ENCODE data around the gene RNF217. TPM values are rescaled to one million over a fixed set of nuclear protein-coding genes. Genes with fewer than 3 reads are reported as not detected.

RNF217 gene
- total and polyA plus RNA-seq, 2 of the 13 experiments (the other 11 are each of a cell fraction or from before 2014, with no cell fraction given), result 2.2 to 2.4 TPM

DNA sequence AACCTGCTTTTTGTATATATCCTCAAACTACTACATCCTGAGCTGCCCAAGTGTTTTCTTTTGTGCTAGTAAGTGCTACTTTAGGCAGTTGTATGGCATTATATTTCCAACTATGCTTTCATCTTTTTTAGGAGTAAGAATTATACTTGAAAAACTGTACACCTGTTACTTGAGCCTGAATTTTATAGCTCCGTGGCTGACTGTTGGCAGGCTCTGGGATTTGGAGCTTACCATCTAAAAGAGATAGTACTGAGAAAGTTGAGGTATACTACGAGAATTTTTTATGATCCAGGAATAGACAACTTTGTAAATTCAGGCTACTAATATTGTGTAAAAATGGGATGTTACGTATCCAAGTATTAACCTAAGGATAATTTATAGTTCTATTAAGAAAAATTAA is 32.4 kb downstream of the RNF217 start (continued):
- TF ChIP-seq, protein P1, sequence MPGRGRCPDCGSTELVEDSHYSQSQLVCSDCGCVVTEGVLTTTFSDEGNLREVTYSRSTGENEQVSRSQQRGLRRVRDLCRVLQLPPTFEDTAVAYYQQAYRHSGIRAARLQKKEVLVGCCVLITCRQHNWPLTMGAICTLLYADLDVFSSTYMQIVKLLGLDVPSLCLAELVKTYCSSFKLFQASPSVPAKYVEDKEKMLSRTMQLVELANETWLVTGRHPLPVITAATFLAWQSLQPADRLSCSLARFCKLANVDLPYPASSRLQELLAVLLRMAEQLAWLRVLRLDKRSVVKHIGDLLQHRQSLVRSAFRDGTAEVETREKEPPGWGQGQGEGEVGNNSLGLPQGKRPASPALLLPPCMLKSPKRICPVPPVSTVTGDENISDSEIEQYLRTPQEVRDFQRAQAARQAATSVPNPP (CRISPR knock-in tag; IDR thresholded peaks at IDR 0.05), result no peak
- TF ChIP-seq ZNF672 (CRISPR knock-in tag; IDR thresholded peaks at IDR 0.05) (no peak), ZNF264 (CRISPR knock-in tag; IDR thresholded peaks at IDR 0.05) (no peak)
- TF ChIP-seq, protein P2, sequence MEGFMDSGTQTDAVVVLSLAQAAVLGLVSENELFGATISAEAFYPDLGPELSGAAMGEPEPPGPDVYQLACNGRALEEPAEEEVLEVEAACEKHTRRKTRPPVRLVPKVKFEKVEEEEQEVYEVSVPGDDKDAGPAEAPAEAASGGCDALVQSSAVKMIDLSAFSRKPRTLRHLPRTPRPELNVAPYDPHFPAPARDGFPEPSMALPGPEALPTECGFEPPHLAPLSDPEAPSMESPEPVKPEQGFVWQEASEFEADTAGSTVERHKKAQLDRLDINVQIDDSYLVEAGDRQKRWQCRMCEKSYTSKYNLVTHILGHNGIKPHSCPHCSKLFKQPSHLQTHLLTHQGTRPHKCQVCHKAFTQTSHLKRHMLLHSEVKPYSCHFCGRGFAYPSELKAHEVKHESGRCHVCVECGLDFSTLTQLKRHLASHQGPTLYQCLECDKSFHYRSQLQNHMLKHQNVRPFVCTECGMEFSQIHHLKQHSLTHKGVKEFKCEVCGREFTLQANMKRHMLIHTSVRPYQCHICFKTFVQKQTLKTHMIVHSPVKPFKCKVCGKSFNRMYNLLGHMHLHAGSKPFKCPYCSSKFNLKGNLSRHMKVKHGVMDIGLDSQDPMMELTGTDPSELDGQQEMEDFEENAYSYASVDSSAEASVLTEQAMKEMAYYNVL (CRISPR knock-in tag; IDR thresholded peaks at IDR 0.05; ENCODE audit: borderline replicate concordance), result no peak

DNA sequence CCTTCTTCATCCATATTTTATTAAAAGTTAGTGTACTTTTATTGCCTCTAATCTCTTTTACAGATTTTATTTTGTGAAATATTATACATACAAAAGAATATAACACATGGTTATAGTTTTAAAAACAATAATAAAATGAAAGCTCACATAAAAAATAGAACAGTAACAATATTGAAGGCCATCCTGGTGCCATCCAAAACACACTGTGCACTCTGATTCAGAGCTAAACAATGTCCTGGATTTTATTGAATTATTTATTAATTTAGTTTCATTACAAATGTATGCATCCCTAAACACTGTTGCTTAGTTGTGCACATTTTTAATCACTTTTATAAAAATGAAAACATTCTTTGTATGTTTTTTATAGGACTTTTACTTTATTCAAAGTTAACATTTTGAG is 32.9 kb downstream of the RNF217 start:
- BruUV-seq (replicated peaks), result no TSS peak
- Histone ChIP-seq H3K27me3 (ENCODE audit: control insufficient read depth in 1 of 2, insufficient read depth in 2 of 2, low read length in 2 of 2) (no peaks in the 10 kb centered on the region), H3K4me1 (ENCODE audit: insufficient read depth, low read length) (no peaks in the 10 kb centered on the region), H2AFZ (ENCODE audit: low read length) (no peak overlapping the region), H3K79me2 (ENCODE audit: insufficient read depth, low read length) (no peaks in the 10 kb centered on the region), H3K4me3 (replicated peaks in 1 of 3; ENCODE audit: insufficient read depth in 1 of 3, low read depth in 2 of 3, low read length in 3 of 3) (no peak overlapping the region), H3K36me3 (replicated peaks in 1 of 2; ENCODE audit: control insufficient read depth in 1 of 2, insufficient read depth in 2 of 2, low read length in 2 of 2) (no peaks in the 10 kb centered on the region), H3K4me2 (ENCODE audit: low read depth, low read length) (no peak overlapping the region), H3K9me3 (ENCODE audit: low read length) (no peaks in the 10 kb centered on the region), H4K20me1 (ENCODE audit: insufficient read depth, low read length) (no peaks in the 10 kb centered on the region), H3K27ac (ENCODE audit: extremely low read length, insufficient read depth, low read length) (no peak overlapping the region), H3K9ac (ENCODE audit: insufficient read depth, low read depth, low read length) (no peak overlapping the region)
- ChIA-PET POLR2A (no interaction called here), CTCF (ENCODE audit: low intra/inter-chr PET ratio, low total read pairs) (no interaction called here)
- TF ChIP-seq MBD4 (IDR thresholded peaks at IDR 0.05; ENCODE audit: borderline replicate concordance, low read length), result no peak
- TF ChIP-seq ZNF567 (CRISPR knock-in tag; IDR thresholded peaks at IDR 0.05; ENCODE audit: borderline replicate concordance), result no peak
- no peak for TF ChIP-seq ZSCAN21 (CRISPR knock-in tag; IDR thresholded peaks at IDR 0.05; ENCODE audit: borderline replicate concordance)
- no peak for TF ChIP-seq KDM6A (CRISPR knock-in tag; IDR thresholded peaks at IDR 0.05; ENCODE audit: low read depth)
- no peak for TF ChIP-seq ZNF136 (CRISPR knock-in tag; IDR thresholded peaks at IDR 0.05; ENCODE audit: low read depth)
- DNase-seq (ENCODE audit: low spot score) (no peak), ATAC-seq (no peak), FAIRE-seq (no peak)
- intact Hi-C loops (cut with micrococcal nuclease; ENCODE audit: unreplicated experiment) (no loop called here), in situ Hi-C loops (cut with HindIII; ENCODE audit: extremely low pct_ligation_motif_present, low pct_unique_long_range_greater_than_20kb) (no loop called here)

All from HepG2 (cell line).